ENCODE measurements around the gene CLMP.
A peak's percentile ranks its signal among the peaks of the same experiment; 100 is the strongest.

Gene CLMP

DNA sequence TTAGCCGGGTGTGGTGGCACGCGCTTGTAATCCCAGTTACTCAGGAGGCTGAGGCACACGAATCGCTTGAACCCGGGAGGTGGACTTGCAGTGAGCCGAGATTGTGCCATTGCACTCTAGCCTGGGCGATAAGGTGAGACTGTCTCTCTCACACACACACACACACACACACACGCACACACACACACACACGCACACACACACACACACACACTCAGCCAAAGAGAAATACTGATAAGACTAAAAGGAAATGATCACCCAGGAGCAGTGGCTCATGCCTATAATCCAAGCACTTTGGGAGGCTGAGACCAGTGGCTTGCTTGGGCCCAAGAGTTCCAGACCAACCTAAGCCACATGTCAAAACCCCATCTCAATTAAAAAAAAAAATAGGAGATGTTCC is 153.9 kb downstream of the CLMP start:
- DNase-seq = no peak
- no peak overlapping the region for H3K4me3 Mint-ChIP-seq
- no peaks in the 10 kb centered on the region for H3K9me3 Mint-ChIP-seq
- H3K27ac Mint-ChIP-seq = no peak overlapping the region
- no peaks in the 10 kb centered on the region for H3K4me1 Mint-ChIP-seq
- no peaks in the 10 kb centered on the region for H3K27me3 Mint-ChIP-seq
- no peak for ATAC-seq

DNA sequence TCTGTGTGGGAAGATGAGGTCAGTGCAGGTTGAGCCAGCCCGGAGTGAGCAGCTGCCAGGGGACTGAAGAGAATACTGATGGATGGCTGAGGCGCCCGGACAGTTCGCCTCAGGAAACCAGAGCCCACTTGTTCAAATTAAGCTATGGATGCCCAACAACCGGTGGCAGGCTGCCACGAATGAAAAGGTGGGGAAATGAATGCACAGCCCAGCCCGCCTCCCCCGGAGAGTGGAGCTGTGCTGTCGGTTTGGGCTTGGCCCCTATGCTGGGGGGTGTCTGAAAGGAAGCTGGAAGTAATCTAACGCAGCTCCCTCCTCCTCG is 155.0 kb downstream of the CLMP start:
- ATAC-seq = no peak
- H3K9me3 Mint-ChIP-seq = no peaks in the 10 kb centered on the region

DNA sequence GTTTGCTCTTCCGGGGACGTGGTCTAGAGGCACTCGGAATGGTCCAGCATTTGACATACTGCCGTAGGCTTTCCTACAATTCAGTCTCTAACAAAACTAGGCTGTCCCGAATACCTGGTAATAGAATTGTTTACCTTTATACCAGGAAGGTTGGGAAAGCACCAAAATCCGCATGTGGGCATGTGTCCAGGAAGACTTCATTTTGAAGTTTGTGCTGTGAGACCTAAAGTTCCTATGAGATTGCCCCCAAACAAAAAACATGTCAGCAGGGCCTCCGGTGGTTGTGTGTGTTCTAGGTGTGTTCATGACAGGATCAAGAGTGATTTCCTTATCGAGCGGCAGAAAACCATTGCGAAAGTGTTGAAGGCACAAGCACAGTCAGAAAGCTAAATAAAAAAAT is 159.2 kb downstream of the CLMP start:
- H3K4me1 Mint-ChIP-seq = no peaks in the 10 kb centered on the region
- no peaks in the 10 kb centered on the region for H3K27me3 Mint-ChIP-seq
- DNase-seq = no peak
- H3K9me3 Mint-ChIP-seq = no peaks in the 10 kb centered on the region
- no peak overlapping the region for H3K27ac Mint-ChIP-seq
- no peak overlapping the region for H3K4me3 Mint-ChIP-seq
- no peak for ATAC-seq

More for the DNA sequence above, 155.0 kb downstream of the CLMP start:
- Mint-ChIP-seq H3K27me3 (no peaks in the 10 kb centered on the region), H3K4me3 (no peak overlapping the region), H3K4me1 (no peaks in the 10 kb centered on the region), H3K27ac (no peak overlapping the region)
- no peak for DNase-seq

DNA sequence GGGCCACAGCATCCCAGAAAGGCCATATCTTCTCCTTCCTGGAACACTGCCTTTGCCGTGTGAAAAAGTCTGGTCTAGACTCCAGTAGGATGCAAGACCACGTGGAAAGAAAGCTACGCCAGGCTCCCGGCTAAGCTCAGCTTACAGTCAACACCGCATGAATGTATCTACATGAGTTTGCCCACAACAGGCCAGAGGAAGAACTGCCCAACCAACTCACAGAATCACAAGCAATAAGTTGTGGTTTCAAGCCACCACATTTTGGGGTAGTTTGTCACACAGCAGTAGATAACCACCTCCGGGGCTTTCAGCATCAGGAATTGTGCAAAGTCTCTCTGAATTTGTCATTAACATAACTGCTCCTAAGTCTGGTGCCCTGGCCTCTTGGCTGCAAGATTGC is 160.5 kb downstream of the CLMP start:
- ATAC-seq (no peak), DNase-seq (no peak)
- H3K9me3 Mint-ChIP-seq = no peaks in the 10 kb centered on the region
- H3K27ac Mint-ChIP-seq = no peak overlapping the region
- H3K27me3 Mint-ChIP-seq = no peaks in the 10 kb centered on the region
- H3K4me3 Mint-ChIP-seq = no peak overlapping the region
- H3K4me1 Mint-ChIP-seq = no peaks in the 10 kb centered on the region

DNA sequence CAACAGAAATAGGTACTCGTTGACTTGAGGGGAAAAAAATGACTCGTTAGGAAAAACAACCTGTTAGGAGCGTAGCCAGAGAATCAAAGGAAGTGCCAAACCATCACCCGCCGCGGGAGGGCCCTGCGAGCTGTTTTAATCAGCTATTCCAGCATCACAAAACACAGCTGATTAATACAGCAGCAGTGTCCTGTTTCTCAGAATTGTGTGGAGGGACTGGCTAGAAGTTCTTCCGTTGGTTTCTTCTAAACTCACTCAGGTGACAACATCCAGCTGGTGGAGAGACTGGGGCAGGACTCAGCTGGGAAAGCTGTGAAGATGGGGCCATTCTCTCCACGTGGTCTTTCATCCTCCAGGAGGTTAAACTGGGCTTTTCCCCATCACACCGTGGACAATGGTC is 161.2 kb downstream of the CLMP start:
- DNase-seq (no peak), ATAC-seq (no peak)
- Mint-ChIP-seq H3K4me1 (no peaks in the 10 kb centered on the region), H3K27me3 (no peaks in the 10 kb centered on the region), H3K9me3 (no peaks in the 10 kb centered on the region), H3K27ac (no peak overlapping the region), H3K4me3 (no peak overlapping the region)

DNA sequence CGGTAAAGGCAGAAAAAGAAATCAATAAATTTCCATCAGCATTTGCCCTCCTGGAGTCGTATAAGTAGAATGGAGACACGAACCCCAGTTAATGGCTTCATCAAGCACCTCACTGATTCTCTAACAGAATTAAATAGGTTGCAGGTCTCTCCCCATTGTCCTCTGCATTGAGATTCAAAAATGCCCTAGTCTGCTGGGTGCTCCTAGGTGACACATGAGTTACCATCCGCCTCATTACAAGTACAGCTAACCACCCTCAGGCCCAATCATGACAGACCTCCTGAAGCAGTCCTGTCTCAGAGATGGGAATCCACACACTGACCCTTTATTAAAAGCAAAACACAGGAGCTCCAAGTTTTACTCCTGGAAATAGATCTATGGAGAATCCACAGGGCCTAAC is 164.5 kb downstream of the CLMP start:
- no peak overlapping the region for H3K27ac Mint-ChIP-seq
- H3K4me1 Mint-ChIP-seq = no peaks in the 10 kb centered on the region
- no peaks in the 10 kb centered on the region for H3K27me3 Mint-ChIP-seq
- no peak for DNase-seq
- no peaks in the 10 kb centered on the region for H3K9me3 Mint-ChIP-seq
- no peak overlapping the region for H3K4me3 Mint-ChIP-seq
- no peak for ATAC-seq

DNA sequence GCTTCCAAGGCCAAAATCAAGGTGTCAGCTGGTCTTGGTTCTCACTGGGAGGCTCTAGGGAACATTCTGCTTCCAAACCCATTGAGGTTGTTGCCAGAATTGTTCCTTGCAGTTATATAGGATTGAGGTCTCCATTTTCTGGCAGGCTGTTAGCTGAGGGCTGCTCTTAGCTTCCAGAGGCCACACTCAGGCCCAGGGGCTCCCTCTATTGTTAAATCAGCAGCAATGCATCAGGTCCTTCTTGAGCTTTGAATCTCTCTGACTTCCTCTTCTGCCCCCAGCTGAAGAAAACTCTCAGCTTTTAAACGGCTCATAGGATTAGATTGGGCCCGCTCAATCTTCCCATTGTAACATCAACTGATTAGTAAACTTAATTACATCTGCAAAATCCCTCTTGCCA is 174.1 kb downstream of the CLMP start:
- no peak overlapping the region for H3K27ac Mint-ChIP-seq
- H3K4me1 Mint-ChIP-seq = peaks cover 14% of the 10 kb centered on the region
- peak; percentile 35 to 39 for DNase-seq
- ATAC-seq = peak; percentile 85
- no peaks in the 10 kb centered on the region for H3K9me3 Mint-ChIP-seq
- H3K27me3 Mint-ChIP-seq = peaks cover 29% of the 10 kb centered on the region
- no peak overlapping the region for H3K4me3 Mint-ChIP-seq

All from stimulated activated naive CD8-positive, alpha-beta T cell treated with anti-CD3 and anti-CD28 coated beads, Interleukin-15, amount 100 ng/mL, for 72 hours (primary cell).